Uterus (tissue), 4 donors: Measurements from ENCODE around the gene GHRH. TPM values are rescaled to one million over a fixed set of nuclear protein-coding genes. Genes with fewer than 3 reads are reported as not detected.
A peak's percentile ranks its signal among the peaks of the same experiment; 100 is the strongest.

Experiments used
- DNase-seq, 2 donors: peaks; one replicate each; pipeline ENCODE4 v3.0.0-alpha.2; 2019 to 2020
- H3K27ac ChIP-seq, 2 donors: fragments of 200-600 bp; sonication (generic); 1 replicate in 1 of 2; 2 replicates in 1 of 2; pipeline ENCODE4 v1.5.1; 2016 to 2018
- H3K27me3 ChIP-seq, 2 donors: fragments of 200-600 bp; sonication (generic); one replicate each; pipeline ENCODE4 v1.5.1; 2018 to 2019; ENCODE audit warnings: control low read depth in 1 of 2
- H3K36me3 ChIP-seq, 2 donors: fragments of 200-600 bp; sonication (generic); one replicate each; pipeline ENCODE4 v1.5.1; 2019; ENCODE audit warnings: control low read depth in 1 of 2
- H3K4me1 ChIP-seq, 2 donors: fragments of 200-600 bp; sonication (generic); one replicate each; pipeline ENCODE4 v1.5.1; 2018 to 2019; ENCODE audit warnings: control low read depth in 1 of 2
- H3K4me3 ChIP-seq, 2 donors: fragments of 200-600 bp; sonication (generic); 1 replicate in 1 of 2; 2 replicates in 1 of 2; pipeline ENCODE4 v1.5.1; 2018 to 2019; ENCODE audit warnings: mild to moderate bottlenecking in 1 of 2
- H3K9me3 ChIP-seq, 2 donors: fragments of 200-600 bp; sonication (generic); one replicate each; pipeline ENCODE4 v1.5.1; 2019; ENCODE audit warnings: control low read depth in 1 of 2
- POLR2A ChIP-seq, 2 donors: fragments of 450-650 bp; IDR thresholded peaks; one replicate each; pipeline ENCODE4 v1.6.1; 2016; ENCODE audit warnings: antibody characterized with exemption in 2 of 2, mild to moderate bottlenecking in 1 of 2, moderate library complexity in 1 of 2
- intact Hi-C: fragments of 100-400 bp; cut with DNase I; formaldehyde crosslinking; loops from one replicate; pipeline ENCODE4 v1.15.1; 2023; ENCODE audit warnings: low total_unique reads
- total RNA-seq, 4 donors: library from RNA; depleted of rRNA in 3 of 4; stranded (reverse); fragments of >200 nt in 3 of 4; gene quantifications; one replicate each; pipeline versions ENCODE4 v1.1.0 to v1.2.4, GENCODE V29; 2014 to 2023
- TF ChIP-seq, protein P1 (sequence below), 4 experiments: fragments of 200-600 bp in 2 of 4; fragments of 450-650 bp in 2 of 4; sonication (generic) in 2 of 4; IDR thresholded peaks; one replicate each; pipeline ENCODE4 v1.5.1; 2016 to 2019; ENCODE audit warnings: antibody characterized with exemption in 4 of 4, mild to moderate bottlenecking in 2 of 4, moderate library complexity in 1 of 4
- donor health status: DM: yes; HTN: yes; CAD: no.

GHRH gene
- total RNA-seq, 4 donors from 2014 or later, result not detected

DNA sequence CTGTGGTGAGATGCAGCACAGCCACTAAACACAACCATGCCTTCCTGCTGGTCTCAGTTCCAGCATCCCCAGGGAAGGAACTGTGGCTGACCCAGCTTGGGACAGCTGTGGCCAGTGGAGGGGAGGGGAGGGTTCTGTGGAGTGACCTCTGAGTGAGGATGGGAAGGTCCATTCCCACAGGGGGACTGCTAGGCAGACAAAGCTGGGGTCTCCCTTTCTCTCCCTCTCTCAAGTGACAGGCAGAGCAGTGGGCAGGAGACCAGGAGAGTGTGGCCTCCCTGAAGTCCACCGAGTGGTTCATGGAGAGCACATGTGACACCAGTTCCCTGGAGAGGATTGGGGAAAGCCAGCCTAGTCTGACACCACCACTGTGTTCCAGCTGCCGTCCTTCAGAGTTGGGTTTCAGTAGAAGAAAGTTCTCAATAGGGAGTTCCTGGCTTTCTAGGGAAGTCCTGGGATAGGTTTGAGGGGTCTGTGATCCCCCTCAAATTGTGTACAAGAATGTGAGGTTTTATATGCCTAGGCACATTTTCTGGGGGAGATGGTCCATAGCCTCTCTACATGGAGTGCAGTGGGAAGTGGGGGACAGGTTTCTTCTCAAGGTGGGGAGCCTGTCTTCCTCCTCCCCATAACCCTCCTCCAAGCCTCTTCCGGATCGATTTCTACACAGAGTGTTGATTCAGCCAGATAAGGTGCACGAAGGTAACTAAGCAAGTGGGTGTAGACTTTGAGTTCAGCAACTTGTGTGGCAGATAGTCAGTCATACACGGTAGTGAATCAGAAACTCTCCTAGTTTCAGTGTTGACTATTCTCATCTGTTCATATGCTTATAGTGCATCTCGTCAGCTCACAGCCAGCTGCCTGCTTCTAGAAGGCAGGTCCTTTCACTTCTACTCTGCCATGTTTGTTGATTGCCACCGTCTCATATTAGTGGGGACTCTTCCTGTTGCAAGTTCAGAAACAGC is 46.8 kb upstream of the GHRH start:
- Histone ChIP-seq H3K27me3 (no peaks in the 10 kb centered on the region), H3K27ac (peak overlapping the region; percentile 41 to 86), H3K4me1 (peaks cover under 1 to 13% of the 10 kb centered on the region in 2 donors), H3K36me3 (no peaks in the 10 kb centered on the region), H3K9me3 (no peaks in the 10 kb centered on the region), H3K4me3 (no peak overlapping the region)
- intact Hi-C loops, result no loop called here
- TF ChIP-seq, protein P1, sequence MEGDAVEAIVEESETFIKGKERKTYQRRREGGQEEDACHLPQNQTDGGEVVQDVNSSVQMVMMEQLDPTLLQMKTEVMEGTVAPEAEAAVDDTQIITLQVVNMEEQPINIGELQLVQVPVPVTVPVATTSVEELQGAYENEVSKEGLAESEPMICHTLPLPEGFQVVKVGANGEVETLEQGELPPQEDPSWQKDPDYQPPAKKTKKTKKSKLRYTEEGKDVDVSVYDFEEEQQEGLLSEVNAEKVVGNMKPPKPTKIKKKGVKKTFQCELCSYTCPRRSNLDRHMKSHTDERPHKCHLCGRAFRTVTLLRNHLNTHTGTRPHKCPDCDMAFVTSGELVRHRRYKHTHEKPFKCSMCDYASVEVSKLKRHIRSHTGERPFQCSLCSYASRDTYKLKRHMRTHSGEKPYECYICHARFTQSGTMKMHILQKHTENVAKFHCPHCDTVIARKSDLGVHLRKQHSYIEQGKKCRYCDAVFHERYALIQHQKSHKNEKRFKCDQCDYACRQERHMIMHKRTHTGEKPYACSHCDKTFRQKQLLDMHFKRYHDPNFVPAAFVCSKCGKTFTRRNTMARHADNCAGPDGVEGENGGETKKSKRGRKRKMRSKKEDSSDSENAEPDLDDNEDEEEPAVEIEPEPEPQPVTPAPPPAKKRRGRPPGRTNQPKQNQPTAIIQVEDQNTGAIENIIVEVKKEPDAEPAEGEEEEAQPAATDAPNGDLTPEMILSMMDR (IDR thresholded peaks at IDR 0.05), result no peak
- no peak for TF ChIP-seq POLR2A (IDR thresholded peaks at IDR 0.05)
- DNase-seq, result no peak

DNA sequence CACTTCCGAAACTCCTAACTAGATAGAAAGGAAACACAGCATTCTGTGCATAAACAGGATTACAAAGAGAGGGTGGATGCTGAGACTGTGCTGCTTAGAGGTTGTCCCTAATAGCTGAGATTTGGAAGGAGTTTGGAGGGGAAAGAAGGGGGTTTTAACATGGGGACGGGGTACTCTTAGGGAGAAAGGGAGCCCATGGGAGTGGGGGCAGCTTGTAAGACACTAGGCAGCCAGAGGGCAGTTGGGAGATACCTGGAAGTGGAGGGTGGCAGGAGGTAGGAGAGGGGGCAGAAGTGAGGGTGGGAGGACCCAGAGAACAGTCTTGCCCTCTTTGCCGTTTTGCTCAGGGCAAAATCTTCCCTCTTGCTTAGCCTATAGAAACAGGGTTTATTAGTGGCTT is 44.2 kb upstream of the GHRH start:
- Histone ChIP-seq H3K4me3 (no peak overlapping the region), H3K36me3 (no peaks in the 10 kb centered on the region), H3K4me1 (peaks cover 0 to 11% of the 10 kb centered on the region in 2 donors), H3K27me3 (no peaks in the 10 kb centered on the region), H3K27ac (peak overlapping the region; percentile 73 to 86), H3K9me3 (no peaks in the 10 kb centered on the region)
- DNase-seq, result no peak
- intact Hi-C loops, result no loop called here
- TF ChIP-seq POLR2A (IDR thresholded peaks at IDR 0.05), result no peak
- TF ChIP-seq, protein P1 (IDR thresholded peaks at IDR 0.05), result no peak

DNA sequence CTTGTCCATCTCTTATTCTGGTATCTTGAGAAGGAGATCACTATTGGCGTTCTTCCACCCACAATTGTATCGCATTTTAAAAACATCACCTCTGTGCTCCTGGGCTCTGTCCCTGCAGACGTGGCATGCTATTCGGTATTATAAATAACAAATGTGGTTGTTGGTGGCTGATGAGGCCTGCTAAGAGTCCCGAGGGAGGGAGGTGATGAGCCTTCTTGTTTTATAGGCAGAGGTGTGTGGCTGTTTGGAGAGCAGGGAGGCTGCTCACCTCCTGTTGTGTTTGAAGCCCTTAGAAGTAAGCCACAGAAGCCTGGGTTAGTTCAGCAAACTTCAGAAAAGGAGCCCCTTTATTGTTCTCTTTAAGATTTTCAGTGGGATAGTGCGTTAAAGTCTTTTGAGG is 43.5 kb upstream of the GHRH start:
- Histone ChIP-seq H3K27me3 (no peaks in the 10 kb centered on the region), H3K4me3 (no peak overlapping the region), H3K36me3 (no peaks in the 10 kb centered on the region), H3K4me1 (peaks cover 0 to 11% of the 10 kb centered on the region in 2 donors), H3K27ac (peak overlapping the region; percentile 73 to 86), H3K9me3 (no peaks in the 10 kb centered on the region)
- TF ChIP-seq POLR2A (IDR thresholded peaks at IDR 0.05), result no peak
- TF ChIP-seq, protein P1 (IDR thresholded peaks at IDR 0.05), result no peak
- no peak for DNase-seq
- intact Hi-C loops, result no loop called here

DNA sequence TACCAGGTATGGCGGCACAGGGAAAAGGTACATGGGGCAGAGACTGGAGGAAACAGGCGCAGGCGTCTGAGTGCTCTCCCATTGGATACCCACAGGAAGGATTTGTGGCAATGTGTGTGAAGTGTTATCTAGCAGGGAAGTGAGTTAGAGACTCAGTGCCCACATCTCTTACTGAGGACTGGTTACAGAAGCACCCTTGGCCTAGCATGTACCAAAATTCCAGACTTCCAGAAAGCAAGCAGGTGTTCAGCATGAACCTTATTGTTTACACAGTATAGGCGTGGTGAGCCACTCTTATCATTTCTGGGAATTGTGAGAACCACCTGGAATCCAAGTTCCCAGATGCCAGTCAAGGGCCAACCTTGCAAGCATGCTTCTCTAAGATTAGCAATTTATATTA is 42.0 kb upstream of the GHRH start:
- Histone ChIP-seq H3K9me3 (no peaks in the 10 kb centered on the region), H3K4me1 (peaks cover 0 to 11% of the 10 kb centered on the region in 2 donors), H3K27me3 (no peaks in the 10 kb centered on the region), H3K4me3 (no peak overlapping the region), H3K27ac (peak overlapping the region in 1 of 2 donors; percentile 2), H3K36me3 (no peaks in the 10 kb centered on the region)
- DNase-seq, result no peak
- TF ChIP-seq POLR2A (IDR thresholded peaks at IDR 0.05), result no peak
- TF ChIP-seq, protein P1 (IDR thresholded peaks at IDR 0.05), result no peak
- intact Hi-C loops, result no loop called here

DNA sequence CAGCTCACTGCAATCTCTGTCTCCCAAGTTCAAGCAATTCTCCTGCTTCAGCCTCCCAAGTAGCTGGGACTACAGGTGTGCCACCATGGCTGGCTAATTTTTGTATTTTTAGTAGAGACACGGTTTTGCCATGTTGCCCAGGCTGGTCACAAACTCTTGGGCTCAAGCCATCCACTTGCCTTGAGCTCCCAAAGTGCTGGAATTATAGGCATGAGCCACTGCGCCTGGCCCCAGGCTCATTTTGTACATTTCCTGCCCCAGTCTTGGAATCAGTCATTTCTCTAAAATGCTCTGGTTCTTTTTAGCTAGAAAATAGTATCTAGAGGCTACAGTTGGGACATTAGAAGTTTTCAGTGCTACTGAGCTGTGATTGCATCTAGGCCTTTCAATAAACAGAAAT is 41.4 kb upstream of the GHRH start:
- H3K4me1 ChIP-seq, result peaks cover 0 to 11% of the 10 kb centered on the region in 2 donors
- TF ChIP-seq POLR2A (IDR thresholded peaks at IDR 0.05), result no peak
- TF ChIP-seq, protein P1 (IDR thresholded peaks at IDR 0.05), result no peak
- no peaks in the 10 kb centered on the region for H3K36me3 ChIP-seq
- H3K27me3 ChIP-seq, result no peaks in the 10 kb centered on the region
- no peak for DNase-seq
- intact Hi-C loops, result no loop called here
- no peak overlapping the region for H3K27ac ChIP-seq
- no peaks in the 10 kb centered on the region for H3K9me3 ChIP-seq
- no peak overlapping the region for H3K4me3 ChIP-seq
